Sigmoid colon (tissue), 7 donors: ENCODE data around the gene ARL16. TPM values are rescaled to one million over a fixed set of nuclear protein-coding genes. Genes with fewer than 3 reads are reported as not detected.

Experiments used
- DNase-seq: peaks from one replicate; pipeline ENCODE4 v3.0.0-alpha.2; 2019
- H3K27ac ChIP-seq, 4 donors: fragments of 200-600 bp; sonication (generic); one replicate each; pipeline ENCODE4 v1.5.1; 2016 to 2019; ENCODE audit warnings: mild to moderate bottlenecking in 1 of 4
- H3K27me3 ChIP-seq, 3 donors: fragments of 200-600 bp; sonication (generic); one replicate each; pipeline ENCODE4 v1.5.1; 2019; ENCODE audit warnings: mild to moderate bottlenecking in 1 of 3
- H3K36me3 ChIP-seq, 4 donors: fragments of 200-600 bp; sonication (generic); one replicate each; pipeline ENCODE4 v1.5.1; 2016 to 2019
- H3K4me1 ChIP-seq, 4 donors: fragments of 200-600 bp; sonication (generic); one replicate each; pipeline ENCODE4 v1.5.1; 2017 to 2019
- H3K4me3 ChIP-seq, 4 donors: fragments of 200-600 bp; sonication (generic); one replicate each; pipeline ENCODE4 v1.5.1; 2017 to 2019; ENCODE audit warnings: mild to moderate bottlenecking in 2 of 4, moderate library complexity in 1 of 4
- H3K9me3 ChIP-seq, 4 donors: fragments of 200-600 bp in 3 of 4; sonication (generic) in 3 of 4; one replicate each; pipeline versions ENCODE4 v1.5.1 to v1.6.1; 2013 to 2019
- EP300 ChIP-seq, 4 donors: sonication (generic); formaldehyde crosslinking; IDR thresholded peaks; one replicate each; pipeline ENCODE4 v1.6.1; 2017; ENCODE audit warnings: antibody characterized with exemption in 4 of 4
- POLR2A ChIP-seq, 2 donors: fragments of 450-650 bp; IDR thresholded peaks; one replicate each; pipeline ENCODE4 v1.6.1; 2016; ENCODE audit warnings: antibody characterized with exemption in 2 of 2, mild to moderate bottlenecking in 2 of 2, moderate library complexity in 2 of 2
- POLR2AphosphoS5 ChIP-seq, 4 donors: sonication (generic); formaldehyde crosslinking; IDR thresholded peaks; one replicate each; pipeline ENCODE4 v1.6.1; 2017; ENCODE audit warnings: antibody characterized with exemption in 4 of 4
- WGBS, 2 donors: extraction: QIAGEN DNeasy Blood & Tissue Kit; methylation state at CpG; one replicate each; pipeline ENCODE4 v1.1.7; 2013; 5-methylcytosine and 5-hydroxymethylcytosine counted together
- intact Hi-C: fragments of 100-400 bp; cut with DNase I; formaldehyde crosslinking; loops from one replicate; pipeline ENCODE4 v1.15.1; 2023
- polyA plus RNA-seq, 3 donors: library from polyadenylated mRNA; stranded (reverse); fragments of 200-250 nt; gene quantifications; one replicate each; pipeline ENCODE4 v1.2.3, GENCODE V29; 2013
- total RNA-seq, 4 donors: library from RNA; depleted of rRNA; stranded (reverse); fragments of >200 nt; gene quantifications; one replicate each; pipeline ENCODE4 v1.1.0, GENCODE V29; 2016
- TF ChIP-seq, protein P1 (sequence below), 4 experiments: fragments of 450-650 bp in 3 of 4; fragments of 200-600 bp in 1 of 4; IDR thresholded peaks; one replicate each; pipeline ENCODE4 v1.5.1; 2016 to 2019; ENCODE audit warnings: antibody characterized with exemption in 4 of 4, mild to moderate bottlenecking in 3 of 4, moderate library complexity in 2 of 4
- donor health status: healthy with polysubstance abuse.
- donor health status: Bipolar disorder and iron deficiency.
- donor health status: healthy.

Gene ARL16
- total and polyA plus RNA-seq, 7 donors, result 24.5 to 51.7 (median 42.3) TPM

DNA sequence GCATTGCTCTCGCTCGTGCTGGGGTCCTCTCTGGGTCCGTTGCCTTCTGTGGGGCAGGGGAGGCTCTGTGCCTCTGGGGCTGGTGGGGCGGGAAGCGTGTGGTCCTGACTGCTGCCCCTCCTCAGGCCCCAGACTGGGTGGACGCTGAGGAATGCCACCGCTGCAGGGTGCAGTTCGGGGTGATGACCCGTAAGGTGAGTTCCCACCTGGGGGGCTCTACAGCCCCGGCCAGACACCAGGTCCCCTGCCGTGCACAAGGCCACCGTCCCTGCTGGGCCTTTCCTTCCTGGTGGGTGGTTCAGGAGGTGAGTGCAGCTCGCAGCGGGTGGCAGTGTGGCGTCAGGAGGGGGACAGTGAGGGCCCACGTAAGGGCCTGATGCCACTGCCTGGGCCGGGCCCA, 7.0 kb upstream of the ARL16 start:
- 92 to 93% methylated on average over 17 of the region's 17 CpGs for WGBS, 2 donors
- TF ChIP-seq, protein P1, sequence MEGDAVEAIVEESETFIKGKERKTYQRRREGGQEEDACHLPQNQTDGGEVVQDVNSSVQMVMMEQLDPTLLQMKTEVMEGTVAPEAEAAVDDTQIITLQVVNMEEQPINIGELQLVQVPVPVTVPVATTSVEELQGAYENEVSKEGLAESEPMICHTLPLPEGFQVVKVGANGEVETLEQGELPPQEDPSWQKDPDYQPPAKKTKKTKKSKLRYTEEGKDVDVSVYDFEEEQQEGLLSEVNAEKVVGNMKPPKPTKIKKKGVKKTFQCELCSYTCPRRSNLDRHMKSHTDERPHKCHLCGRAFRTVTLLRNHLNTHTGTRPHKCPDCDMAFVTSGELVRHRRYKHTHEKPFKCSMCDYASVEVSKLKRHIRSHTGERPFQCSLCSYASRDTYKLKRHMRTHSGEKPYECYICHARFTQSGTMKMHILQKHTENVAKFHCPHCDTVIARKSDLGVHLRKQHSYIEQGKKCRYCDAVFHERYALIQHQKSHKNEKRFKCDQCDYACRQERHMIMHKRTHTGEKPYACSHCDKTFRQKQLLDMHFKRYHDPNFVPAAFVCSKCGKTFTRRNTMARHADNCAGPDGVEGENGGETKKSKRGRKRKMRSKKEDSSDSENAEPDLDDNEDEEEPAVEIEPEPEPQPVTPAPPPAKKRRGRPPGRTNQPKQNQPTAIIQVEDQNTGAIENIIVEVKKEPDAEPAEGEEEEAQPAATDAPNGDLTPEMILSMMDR (IDR thresholded peaks at IDR 0.05), result no peak
- TF ChIP-seq EP300 (IDR thresholded peaks at IDR 0.05), result no peak
- TF ChIP-seq POLR2AphosphoS5 (IDR thresholded peaks at IDR 0.05), result no peak
- Histone ChIP-seq H3K27me3 (no peaks in the 10 kb centered on the region), H3K36me3 (peaks cover 41 to 96% (median 89%) of the 10 kb centered on the region in 4 donors), H3K9me3 (no peaks in the 10 kb centered on the region), H3K4me1 (peaks cover 0 to 6% (median 3%) of the 10 kb centered on the region in 4 donors), H3K27ac (no peak overlapping the region), H3K4me3 (no peak overlapping the region)
- no peak for DNase-seq
- intact Hi-C loops, result no loop called here

DNA sequence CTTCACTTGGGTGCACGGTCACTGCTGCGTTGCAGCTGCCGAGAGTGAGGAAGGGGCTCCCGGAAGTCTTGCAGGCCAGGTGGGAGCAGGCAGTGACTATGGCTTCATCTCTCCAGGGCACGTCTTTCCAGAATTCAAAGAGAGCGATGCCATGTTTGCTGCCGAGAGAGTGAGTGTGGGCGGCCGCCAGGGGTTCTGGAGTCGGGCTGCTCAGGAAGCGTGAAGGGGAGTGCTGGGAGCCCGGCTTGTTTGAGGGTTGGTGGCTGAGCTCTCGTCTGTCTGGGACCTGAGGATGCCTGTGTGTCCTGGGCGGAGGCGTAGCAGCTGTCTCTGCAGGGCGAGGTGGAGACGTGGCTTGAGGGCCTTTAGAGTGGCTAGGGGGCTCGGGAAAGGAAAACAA, 6.5 kb upstream of the ARL16 start:
- WGBS, 2 donors, result 93 to 94% methylated on average over 18 of the region's 18 CpGs
- Histone ChIP-seq H3K4me1 (peaks cover 0 to 11% (median 8%) of the 10 kb centered on the region in 4 donors), H3K9me3 (no peaks in the 10 kb centered on the region), H3K27me3 (no peaks in the 10 kb centered on the region), H3K36me3 (peaks cover 37 to 91% (median 84%) of the 10 kb centered on the region in 4 donors), H3K4me3 (no peak overlapping the region), H3K27ac (no peak overlapping the region)
- no peak for DNase-seq
- intact Hi-C loops, result no loop called here
- no peak for TF ChIP-seq EP300 (IDR thresholded peaks at IDR 0.05)
- TF ChIP-seq, protein P1 (IDR thresholded peaks at IDR 0.05), result no peak

DNA sequence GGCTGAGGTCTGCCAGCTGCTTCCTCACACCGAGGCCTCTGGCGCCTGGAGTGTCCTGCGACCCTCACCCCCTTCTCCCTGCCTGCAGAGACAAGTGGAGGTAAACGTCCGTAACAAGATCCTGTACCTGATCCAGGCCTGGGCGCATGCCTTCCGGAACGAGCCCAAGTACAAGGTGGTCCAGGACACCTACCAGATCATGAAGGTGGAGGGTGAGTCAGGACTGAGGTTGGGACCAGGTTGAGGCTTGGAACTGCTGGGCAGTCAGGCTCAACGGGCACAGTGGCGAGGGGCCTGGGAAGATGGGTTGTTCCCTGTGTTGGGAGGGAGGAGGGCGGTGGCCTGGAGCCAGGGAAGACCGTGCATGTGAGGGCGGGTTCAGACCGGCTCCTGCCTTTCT, 5.0 kb upstream of the ARL16 start:
- no peak overlapping the region for H3K27ac ChIP-seq
- peaks cover 27 to 76% (median 73%) of the 10 kb centered on the region in 4 donors for H3K36me3 ChIP-seq
- H3K4me1 ChIP-seq, result peaks cover 0 to 18% (median 16%) of the 10 kb centered on the region in 4 donors
- H3K9me3 ChIP-seq, result no peaks in the 10 kb centered on the region
- 92 to 95% methylated on average over 14 of the region's 14 CpGs for WGBS, 2 donors
- intact Hi-C loops, result no loop called here
- no peak overlapping the region for H3K4me3 ChIP-seq
- TF ChIP-seq, protein P1 (IDR thresholded peaks at IDR 0.05), result no peak
- TF ChIP-seq POLR2A (IDR thresholded peaks at IDR 0.05) (no peak), POLR2AphosphoS5 (IDR thresholded peaks at IDR 0.05) (no peak), EP300 (IDR thresholded peaks at IDR 0.05) (no peak)
- H3K27me3 ChIP-seq, result no peaks in the 10 kb centered on the region
- no peak for DNase-seq

DNA sequence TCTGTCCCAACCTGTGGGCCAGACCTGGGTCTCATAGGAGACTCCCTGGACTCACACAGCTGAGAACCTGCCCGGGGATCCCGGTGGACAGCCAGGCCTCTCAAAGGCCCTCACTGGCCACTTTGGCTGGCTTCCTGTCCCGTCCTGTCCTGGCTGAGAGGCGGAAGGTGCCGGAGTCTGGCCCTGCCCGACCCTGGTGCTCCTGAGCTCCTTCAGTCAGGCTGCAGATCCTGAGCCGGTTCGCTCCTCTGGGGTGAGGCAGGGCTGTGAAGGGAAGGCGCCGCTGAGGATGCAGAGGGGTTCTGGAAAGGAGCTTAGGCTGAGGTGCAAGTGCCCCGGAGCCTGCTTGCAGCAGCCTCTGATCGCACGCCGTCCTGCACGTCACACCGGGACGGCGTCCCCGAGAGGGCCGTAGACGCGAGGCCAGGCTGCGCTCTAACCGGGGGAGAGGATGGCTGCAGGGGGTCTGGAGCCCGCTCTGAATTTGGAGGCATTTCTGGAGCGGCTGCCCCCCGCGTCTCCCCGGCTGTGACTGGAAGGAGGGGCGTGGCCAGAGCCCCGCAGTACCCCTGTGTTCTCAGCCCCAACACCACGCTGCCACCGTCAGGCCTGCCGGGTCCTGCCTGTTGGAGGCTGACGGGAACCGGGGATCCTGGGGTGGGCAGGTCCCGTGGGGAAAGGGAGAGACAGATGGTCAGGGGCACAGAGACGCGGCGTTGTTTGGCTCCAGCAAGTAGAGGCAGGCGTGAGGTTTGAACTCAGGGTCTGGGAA, 4.4 kb upstream of the ARL16 start:
- Histone ChIP-seq H3K4me1 (peaks cover 0 to 20% (median 19%) of the 10 kb centered on the region in 4 donors), H3K4me3 (no peak overlapping the region), H3K27ac (no peak overlapping the region), H3K27me3 (no peaks in the 10 kb centered on the region), H3K9me3 (no peaks in the 10 kb centered on the region), H3K36me3 (peaks cover 27 to 70% (median 67%) of the 10 kb centered on the region in 4 donors)
- DNase-seq, result no peak
- TF ChIP-seq EP300 (IDR thresholded peaks at IDR 0.05), result no peak
- TF ChIP-seq, protein P1 (IDR thresholded peaks at IDR 0.05), result no peak
- TF ChIP-seq POLR2AphosphoS5 (IDR thresholded peaks at IDR 0.05), result no peak
- TF ChIP-seq POLR2A (IDR thresholded peaks at IDR 0.05), result no peak
- WGBS, 2 donors, result 95 to 96% methylated on average over 41 of the region's 41 CpGs
- intact Hi-C loops, result no loop called here
